HFF-Myc (cell line): ENCODE data around the gene GPR176.

Experiments
- DNase-seq: peaks from one replicate; pipeline ENCODE4 v3.0.0-alpha.2; 2011; ENCODE audit warnings: low read depth; ENCODE audit errors: extremely low read depth
- H3K4me3 ChIP-seq: replicated peaks from 2 replicates; pipeline ENCODE4 v1.5.1; 2011; ENCODE audit warnings: low read depth, mild to moderate bottlenecking, control low read depth, low read length
- TF ChIP-seq, protein P1 (sequence below): IDR thresholded peaks from 2 replicates; pipeline ENCODE4 v1.5.1; 2012; ENCODE audit warnings: mild to moderate bottlenecking, low read depth, low read length, control low read depth; ENCODE audit errors: missing control alignments

Gene GPR176

DNA sequence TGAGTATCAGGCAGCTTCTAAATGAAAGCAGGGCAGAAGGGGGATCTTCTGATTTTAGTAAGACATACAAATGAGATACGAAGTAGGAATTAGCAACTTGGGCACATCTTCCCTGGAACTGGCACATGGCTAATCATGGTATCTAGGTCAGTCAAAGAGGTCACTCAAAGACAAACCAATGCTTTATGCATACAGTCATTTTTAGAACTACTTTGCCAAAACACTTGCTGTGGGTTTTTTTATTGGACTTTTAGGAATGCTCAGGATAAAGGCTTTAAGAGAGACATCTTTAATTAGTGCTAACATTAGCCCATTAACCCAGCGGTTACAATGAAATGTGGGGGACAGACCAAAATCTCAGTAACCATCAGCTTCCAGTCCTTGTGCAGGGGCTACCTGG is 51.7 kb downstream of the GPR176 start:
- TF ChIP-seq, protein P1, sequence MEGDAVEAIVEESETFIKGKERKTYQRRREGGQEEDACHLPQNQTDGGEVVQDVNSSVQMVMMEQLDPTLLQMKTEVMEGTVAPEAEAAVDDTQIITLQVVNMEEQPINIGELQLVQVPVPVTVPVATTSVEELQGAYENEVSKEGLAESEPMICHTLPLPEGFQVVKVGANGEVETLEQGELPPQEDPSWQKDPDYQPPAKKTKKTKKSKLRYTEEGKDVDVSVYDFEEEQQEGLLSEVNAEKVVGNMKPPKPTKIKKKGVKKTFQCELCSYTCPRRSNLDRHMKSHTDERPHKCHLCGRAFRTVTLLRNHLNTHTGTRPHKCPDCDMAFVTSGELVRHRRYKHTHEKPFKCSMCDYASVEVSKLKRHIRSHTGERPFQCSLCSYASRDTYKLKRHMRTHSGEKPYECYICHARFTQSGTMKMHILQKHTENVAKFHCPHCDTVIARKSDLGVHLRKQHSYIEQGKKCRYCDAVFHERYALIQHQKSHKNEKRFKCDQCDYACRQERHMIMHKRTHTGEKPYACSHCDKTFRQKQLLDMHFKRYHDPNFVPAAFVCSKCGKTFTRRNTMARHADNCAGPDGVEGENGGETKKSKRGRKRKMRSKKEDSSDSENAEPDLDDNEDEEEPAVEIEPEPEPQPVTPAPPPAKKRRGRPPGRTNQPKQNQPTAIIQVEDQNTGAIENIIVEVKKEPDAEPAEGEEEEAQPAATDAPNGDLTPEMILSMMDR: no peak
- DNase-seq: no peak
- H3K4me3 ChIP-seq: no peak overlapping the region

DNA sequence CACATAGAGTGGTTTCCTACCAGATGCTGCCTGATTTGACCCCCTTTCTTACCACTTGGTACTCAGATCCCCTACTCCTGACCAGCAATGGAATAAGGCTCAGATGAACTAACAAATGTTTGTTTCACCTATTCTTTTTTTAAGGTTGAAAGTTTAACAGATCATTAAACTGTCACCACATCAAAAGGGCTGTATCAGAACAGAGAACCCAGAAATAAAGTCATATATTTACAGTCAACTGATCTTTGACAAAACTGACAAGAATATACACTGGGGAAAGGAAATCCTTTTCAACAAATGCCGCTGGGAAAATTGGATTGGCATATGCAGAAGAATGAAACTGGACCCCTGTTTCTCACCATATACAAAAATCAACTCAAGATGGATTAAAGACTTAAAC is 56.0 kb downstream of the GPR176 start:
- no peak overlapping the region for H3K4me3 ChIP-seq
- TF ChIP-seq, protein P1: no peak
- no peak for DNase-seq

DNA sequence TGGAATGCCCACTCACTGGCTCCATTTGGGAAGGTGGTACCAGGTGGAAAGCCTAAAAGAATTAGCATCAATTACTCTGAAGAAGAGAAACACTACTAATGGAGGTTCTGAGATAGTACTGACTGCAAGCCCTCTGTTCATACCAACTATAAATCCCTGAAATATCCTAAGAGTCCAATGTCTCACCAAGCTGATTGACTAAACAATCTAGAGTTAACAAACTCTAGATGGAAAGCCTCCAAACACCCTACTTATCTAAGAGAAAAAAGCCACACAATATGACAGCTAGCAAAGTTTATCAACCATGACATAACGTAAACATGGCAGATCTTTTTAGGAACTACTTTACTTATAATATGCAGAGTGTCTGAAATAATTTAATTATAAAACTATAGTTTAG is 59.2 kb downstream of the GPR176 start:
- H3K4me3 ChIP-seq: no peak overlapping the region
- TF ChIP-seq, protein P1: no peak
- no peak for DNase-seq

DNA sequence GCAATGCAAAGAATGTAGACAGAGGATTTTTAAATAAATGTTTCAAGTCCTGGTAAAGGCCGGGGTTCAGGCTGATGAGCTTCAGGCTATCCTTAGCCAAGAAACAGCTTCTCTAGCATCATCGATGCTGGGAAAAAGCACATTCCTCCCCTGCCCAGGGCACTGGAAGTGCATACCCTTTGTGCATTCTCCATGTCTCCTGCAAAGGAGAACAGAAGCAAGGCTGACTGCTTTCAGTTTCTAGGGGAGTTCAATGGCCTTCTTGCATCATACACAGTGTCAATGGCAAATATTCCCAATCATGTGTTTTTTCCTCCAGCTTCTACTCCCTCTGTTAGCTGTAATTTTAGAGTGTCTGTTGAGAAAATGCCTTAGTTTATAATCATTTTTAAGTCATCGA is 59.9 kb downstream of the GPR176 start:
- TF ChIP-seq, protein P1: no peak
- DNase-seq: no peak
- no peak overlapping the region for H3K4me3 ChIP-seq

DNA sequence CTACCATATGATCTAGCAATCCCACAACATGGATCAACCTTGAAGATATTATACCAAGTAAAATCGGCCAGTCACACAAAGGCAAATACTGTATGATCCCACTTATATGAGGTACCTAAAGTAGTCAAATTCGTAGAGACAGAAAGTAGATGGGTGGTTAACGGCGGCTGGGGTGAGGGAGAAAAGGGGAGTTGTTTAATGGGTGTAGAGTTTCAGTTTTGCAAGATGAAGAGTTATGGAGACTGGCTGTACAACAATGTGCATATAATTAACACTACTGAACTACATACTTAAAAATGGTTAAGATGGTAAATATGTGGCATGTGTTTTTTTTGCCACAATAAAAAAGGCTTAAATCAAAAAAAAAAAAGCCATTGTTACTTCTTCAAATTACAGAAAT is 60.4 kb downstream of the GPR176 start:
- TF ChIP-seq, protein P1: no peak
- no peak overlapping the region for H3K4me3 ChIP-seq
- no peak for DNase-seq

DNA sequence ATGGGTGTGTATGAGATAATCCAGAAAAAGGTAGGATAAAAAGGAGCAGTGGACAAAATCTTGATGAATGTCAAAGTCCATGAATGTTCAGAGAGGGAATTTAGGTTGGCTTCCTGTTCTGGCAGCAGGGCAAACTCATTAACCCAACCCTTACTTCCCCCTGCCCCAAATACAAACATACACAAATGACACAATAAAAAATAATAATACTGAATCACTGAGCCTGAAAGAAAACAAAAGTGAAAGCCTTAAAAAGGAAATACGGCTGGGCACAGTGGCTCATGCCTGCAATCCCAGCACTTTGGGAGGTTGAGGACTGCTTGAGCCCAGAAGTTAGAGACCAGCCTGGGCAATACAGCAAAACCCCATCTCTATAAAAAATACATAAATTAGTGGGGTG is 62.9 kb downstream of the GPR176 start:
- DNase-seq: no peak
- no peak overlapping the region for H3K4me3 ChIP-seq
- TF ChIP-seq, protein P1: no peak

DNA sequence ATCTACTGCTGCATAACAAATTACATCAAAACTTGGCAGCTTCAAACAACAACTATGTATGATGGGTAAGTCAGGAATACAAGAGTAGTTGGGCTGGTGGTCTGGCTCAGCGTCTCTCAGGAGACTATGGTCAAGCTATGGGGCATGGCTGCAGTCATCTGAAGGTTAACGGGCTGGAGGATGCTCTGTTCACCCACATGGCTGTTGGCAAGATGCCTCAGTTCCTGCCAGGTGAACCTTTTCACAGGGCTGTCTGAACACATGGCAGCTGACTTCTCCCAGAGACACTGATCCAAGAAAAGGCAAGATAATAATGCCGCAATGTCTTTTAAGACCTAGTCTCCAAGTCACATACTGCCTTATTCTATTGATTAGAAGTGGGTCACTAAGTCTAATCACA is 63.7 kb downstream of the GPR176 start:
- no peak overlapping the region for H3K4me3 ChIP-seq
- no peak for DNase-seq
- TF ChIP-seq, protein P1: no peak
